Activated CD8-positive, alpha-beta memory T cell treated with anti-CD3 and anti-CD28 coated beads, Interleukin-2, amount 50 U/mL, for 1 hour (primary cell): ENCODE measurements around the gene AKNA.

Experiments
- DNase-seq: peaks from one replicate; pipeline ENCODE4 v3.0.0-alpha.2; 2020; ENCODE audit errors: extremely low read depth

The AKNA gene

DNA sequence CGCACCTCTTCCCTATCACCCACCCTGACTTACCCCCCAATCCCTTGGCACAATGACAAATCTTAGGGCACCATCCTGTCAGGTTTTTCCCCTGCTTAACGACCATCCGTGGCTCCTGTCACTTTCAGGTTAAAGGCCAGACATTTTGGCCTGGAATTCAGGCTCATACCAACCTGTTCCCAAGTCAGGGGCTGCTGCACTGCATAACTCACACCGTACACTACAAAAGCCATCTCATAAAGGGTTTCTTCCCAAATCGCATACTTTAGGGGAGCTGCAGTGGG, 7.5 kb upstream of the AKNA start:
- no peak for DNase-seq

DNA sequence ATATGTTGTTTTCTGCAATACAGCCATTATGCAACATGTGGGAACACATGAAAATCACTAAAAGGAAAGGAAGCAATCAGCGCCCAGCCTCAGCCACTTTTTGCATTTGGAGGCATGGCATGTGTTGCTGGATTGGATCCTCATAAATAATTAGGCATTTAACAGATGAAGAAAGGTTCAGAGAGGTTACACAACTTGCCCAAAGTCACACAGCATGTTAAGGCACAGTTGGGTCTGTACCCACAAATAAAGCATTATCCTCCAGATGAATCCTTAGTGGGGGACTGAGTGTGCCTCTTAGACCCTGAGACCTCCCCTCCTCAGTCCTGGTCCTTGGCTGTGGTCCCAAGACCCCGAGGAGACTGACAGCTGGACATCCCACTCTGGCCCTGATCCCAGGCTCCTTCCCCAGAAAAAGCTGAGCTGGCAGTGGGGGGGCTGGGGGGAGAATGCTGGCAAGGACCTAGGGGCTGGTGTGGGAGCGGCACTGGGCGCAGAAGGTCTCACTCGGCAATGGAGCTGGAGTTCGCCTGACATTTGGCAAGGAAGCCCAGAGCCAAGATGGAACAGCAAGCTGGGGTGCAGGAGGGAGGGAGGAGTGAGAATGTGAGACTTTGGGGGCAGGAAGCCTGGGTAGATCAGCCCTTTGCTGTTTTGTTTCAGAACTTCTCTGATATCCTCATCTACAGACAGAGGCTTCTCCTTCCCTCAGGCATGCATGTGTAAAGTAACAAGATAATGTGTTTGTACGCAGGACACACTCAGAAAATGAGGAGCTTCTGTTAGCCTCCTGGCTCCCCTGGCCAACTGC, 6.9 kb upstream of the AKNA start:
- DNase-seq, result no peak

DNA sequence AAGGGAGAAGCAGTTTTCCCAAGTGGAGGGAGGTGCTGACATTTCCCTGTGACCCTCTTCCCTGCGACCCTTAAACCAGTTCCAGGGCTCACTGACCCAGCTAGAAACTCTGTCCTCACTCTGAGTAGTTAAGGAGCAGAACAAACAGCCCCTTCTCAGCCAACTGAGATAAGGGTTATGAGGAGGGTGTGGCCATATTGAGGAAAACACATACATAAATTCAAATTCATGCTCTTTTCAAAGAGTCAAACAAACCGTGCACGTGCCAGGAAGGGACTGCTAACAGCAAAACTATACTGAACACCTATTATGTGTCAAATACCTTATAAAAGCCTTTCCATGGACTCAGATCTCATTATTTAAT, 4.9 kb upstream of the AKNA start:
- no peak for DNase-seq

DNA sequence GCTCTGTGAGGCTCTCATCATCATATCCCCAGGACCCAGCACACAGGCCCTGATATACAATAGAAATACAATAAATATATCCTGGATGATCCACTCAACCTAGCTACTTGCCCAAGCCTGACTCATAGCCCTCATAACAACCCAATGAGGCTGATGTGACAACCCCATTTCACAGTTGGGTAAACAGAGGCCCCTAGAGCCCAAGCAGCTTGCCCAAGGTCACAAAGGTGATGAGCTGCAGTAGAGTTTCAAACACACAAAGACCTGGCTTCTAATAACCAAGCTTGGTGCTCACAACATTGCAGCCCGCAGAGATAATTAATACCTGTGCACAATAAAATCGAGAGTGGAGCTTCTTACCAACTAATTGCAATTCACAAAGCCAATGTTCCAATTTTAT, 3.2 kb upstream of the AKNA start:
- no peak for DNase-seq

DNA sequence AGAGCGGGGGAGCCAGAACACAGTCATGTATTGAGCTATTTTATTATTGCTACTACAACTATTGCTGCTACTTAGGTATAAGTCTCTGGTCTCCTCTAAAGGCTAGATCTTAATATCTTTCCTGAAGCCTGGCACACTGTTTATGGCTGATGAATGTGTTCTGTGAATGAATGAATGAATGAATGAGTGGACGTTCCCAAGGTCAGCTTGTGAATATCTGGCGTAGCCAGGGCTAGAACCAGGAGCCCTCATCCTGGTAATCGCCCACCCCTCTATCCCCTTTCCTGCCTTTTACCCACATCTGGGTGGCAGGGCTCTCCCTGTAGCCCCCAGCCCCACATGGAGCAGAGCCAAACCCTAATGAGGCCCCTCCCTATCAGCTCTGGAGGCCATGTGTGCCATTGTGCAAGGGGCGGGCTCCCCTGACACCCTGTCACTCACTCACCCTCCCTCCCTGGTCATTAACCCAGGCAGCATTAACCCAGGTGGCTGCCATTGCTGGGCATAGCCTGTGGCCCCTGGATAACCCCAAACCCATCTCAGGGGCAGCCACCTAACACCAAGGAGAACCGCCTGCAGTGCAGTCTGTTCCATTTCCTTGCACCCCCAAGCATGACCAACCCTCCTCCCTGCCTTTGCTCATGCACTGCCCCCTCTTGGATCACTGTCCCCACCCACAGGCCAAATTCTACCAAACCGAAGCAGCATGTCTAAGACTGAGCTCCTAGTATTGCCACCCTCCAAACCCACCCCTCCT, 2.0 kb upstream of the AKNA start:
- no peak for DNase-seq

DNA sequence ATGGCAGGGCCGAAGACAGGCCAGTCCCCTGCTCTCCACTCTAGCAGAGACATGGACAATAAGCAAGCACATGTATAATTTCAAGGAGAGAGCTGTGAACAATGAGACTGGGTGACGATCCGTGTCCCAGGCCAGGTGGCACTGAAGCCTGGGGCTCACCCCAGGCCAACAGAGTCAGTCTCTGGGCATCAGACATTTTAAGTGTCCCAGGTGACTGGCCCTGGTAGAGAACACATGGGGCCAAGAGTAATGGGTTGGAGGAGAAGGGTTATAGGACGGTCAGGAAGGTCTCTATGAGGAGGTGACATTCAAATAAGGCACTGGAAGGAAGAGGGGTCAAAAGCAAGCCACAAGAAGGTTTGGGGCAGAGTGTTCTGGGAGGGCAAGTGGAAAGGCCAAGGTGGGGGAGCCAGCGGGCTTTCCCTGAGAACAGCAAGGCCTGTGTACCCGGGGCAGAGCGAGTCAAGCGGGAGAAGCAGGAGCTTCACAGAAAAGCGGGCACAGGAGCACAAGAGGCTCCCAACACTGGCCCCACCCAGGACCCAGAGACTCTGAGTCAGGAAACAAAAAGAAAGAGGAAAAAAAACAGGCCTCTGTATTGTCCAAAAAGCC, 1.1 kb upstream of the AKNA start:
- no peak for DNase-seq

DNA sequence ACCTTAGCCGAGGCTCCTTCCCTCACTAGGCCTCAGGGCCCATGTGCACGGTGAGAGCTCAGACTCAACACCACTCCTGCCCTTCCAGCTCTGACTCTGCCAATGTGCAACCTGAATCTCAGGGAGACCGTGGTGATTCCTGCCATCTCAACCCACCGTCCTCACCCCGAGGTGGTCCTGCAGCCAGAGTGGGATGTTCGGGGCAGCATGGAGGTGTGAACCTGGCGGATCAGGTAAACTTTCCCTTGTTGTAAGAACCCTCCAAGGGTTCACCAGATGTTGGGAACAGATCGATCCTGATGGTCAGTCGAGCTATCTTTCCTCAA, 538 bp upstream of the AKNA start:
- no peak for DNase-seq

DNA sequence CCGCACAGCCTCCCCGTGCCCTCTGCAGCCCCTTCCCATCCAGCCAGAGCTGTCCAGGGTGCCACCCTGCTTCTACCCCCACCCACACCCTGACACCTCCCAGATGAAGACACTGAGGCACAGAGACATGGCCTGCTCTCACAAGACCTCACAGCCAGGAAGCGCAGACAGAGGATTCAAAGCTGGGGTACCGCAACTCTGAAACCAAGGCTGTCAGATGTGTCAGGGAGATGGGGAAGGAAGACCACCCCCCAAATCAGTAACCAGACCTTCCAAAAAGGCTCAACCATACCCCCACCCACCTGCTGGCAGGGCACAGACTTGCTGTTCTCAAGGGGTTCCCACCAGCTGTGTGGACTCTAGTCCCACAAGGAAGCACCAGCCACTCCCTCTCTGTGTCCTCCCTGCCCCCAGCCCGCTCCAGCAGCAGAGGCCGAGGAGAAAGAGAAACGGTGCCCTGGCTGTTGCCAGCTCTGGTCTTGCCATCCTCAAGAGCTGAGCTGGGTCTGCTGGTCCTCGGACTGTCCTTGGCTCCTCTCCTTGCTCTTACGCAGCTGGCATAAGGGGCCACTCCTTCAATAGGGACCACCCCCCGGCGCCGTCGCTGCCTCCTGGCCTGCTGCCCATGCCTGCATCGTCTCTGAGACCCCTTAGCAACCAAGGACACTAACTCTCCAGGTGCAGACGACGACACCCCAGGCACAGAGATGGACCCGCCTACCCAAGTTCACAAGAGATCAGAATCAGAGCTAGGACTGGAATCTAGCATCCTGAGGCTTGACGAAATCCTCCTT, 699 bp downstream of the AKNA start:
- DNase-seq, result no peak

DNA sequence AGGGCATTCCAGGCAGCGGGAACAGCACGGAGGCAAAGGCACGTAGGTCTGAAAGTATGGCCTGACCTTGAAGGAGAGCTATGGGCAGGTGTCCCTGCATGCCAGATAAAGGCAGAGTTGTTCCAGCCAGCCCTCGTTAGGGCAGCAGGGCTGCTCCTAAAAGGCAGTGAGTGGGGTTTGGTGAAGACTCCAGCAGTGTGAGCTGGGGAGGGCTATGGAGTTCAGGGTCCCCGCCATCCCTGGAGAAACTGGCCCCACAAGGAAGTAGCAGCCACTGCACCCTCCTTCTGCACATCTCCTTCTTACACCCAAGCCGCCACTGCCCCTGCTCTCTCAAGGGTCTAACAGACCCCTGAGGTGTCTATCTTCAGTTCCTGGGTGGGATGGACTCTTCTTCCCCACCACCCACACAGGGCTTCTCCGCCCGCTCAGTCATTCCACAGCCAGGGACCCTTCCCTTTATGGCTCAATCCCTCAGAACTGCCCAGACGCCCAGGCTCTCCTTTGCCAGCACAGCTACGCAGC, 1.4 kb downstream of the AKNA start:
- DNase-seq, result no peak

DNA sequence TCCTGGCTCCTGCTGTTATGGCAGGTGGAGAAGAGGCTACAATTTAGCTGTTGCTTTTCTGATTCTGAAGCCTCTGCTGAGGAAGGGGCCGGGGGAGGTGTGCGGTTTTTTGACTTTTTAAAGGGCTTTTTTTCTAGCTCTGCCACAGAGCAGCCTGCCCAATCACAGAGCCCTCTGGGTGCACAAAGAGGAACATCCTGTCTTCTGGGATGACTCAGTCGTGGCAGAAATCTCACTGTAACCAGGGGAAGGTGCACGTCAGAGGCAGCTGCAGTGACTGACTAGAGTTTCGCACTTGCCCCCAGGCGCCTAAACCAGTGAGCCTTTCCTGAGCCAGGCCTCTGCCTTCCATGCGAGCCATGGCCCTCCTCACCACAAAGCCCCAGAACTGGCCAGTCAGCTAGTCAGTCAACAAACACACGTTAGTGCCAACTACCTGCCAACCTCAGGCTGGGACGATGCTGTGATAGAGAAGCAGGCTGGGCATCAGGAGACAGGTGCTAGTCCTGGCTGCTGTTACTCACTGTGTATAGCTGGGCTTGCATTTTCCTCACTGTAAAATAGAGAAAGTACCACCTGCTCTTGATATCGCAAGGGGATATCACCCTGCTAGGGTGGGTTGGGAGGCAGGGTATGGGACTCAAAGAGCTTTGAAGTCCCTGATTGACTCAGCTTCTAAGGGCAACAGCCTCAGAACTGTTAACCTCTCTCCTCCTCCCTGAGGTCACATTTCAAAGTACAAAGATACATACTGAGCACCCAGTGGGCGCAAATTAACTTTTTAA, 2.2 kb downstream of the AKNA start:
- DNase-seq, result peak; percentile 90

DNA sequence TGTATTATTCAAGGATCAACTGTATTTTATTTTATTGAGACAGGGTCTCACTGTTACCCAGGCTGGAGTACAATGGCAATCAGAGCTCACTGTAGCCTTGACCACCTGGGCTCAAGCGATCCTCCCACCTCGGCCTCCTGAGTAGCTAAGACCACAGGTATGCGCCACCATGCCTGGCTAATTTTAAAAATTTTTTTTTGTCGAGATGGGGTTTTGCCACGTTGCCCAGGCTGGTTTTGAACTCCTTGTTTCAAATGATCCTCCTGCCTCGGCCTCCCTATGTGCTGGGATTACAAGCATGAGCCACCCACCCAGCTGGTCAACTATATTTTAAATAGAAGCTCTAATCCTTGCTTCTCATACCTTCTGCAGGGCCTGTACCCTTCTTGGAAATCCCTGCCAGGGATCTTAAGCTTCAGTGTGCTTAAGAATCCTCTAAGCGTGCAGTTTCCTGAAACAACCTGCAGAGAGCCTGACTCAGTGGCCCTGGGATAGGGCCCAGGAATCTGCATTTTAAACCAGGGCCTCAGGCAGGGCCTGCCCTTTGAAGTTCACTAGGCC, 2.9 kb downstream of the AKNA start:
- DNase-seq, result no peak

DNA sequence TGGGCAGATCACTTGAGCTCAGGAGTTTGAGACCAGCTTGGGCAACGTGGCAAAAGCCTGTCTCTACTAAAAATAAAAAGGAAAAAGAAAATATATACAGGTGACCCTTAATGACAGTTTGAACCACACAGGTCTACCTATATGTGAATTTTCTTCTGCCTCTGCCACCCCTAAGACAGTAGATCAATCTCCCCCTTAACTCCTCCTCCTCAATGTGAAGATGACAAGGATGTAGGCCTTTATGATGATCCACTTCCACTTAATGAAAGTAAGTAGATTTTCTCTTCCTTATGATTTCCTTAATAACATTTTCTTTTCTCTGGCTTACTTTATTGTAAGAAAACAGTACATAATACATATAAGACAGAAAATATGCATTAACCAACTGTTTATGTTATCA, 3.4 kb downstream of the AKNA start:
- no peak for DNase-seq

DNA sequence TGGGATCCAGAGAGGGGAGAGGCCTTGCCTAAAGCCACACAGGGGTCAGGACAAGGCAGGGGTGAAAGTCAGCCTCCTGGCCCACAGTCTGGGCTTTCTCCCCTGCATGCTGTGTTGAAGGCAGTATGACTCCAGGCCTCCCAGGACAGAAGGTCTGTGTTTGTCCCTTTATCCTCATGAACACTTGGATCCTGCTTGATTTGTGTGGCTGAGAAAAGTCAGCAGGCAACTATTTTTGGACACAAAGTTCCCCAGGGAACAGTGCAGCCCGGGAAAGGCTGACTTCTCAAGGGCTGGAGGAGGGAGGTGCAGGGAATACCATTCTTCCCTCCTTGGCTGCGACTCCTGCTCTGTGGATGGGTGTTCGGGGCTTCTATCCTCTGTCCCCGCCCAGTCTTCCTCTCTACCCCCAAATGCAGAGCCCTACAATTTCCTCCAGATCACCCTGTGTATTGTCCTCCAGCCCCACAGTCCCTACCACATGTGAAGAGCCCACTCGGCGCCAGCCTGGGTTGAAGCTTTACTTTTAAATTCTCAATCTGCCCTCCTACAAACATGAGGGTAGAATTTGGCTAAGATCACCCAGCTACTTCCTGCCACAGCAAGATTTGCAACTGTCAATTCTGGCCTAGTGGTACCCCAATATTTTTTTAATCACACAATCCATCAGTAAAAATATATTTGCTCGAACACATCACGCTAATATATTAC, 4.1 kb downstream of the AKNA start:
- no peak for DNase-seq

DNA sequence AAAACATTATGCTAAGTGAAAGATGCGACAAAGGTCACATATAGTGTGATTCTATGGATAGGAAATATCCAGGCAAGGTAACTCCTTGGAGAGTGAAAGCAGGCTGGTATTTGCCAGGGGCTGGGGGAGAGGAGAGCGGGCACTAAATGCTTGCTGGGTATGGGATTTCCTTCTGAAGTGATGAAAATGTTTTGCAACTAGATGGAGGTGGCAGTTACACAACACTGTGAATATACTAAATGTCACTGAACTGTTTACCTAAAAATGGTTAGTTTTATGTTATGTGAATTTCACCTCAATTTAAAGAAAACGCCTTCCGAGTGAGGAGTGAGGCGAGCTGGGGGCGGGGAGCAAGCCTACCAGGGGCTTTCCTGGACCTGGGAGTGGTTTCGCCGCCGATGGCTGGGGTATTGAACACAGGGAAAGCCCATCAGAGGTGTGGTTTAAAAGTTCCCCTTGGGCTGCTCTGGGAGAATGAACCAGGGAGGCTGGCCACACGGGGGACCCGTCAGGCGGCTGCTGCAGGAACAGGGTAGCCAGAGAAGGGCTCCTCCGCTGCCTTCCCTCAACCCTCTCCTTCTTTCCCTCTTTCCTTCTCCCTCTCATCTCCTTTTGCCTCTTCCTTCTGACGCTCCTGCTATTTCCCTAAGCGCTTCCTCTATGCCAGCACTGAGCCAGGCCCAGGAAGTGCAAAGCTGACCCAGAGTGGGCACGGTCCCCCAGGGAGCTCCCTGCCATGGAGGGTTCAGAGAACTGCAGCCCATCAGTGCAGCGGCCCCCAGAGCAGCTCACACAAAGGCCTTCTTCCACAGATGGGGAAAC, 4.9 kb downstream of the AKNA start:
- peak; percentile 50 for DNase-seq

DNA sequence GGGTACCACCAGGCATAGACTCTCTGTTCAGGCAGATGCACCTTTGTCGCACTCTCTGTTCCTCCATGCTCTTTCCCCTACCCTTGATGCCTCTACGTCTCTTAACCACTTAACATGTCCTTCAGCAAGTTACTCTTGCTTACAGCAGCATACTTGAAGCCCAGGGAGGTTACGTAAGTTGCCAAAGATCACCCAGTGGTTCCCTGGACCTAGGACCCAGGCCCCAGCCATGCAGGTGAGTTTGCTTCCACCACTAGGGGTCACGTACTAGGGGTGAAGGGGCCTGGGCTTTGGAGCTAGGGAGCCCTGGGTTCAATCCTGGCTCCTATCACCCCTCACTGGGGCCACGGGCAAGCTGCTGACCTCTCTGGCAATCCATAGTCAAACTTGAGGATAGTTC, 8.9 kb downstream of the AKNA start:
- DNase-seq, result no peak

DNA sequence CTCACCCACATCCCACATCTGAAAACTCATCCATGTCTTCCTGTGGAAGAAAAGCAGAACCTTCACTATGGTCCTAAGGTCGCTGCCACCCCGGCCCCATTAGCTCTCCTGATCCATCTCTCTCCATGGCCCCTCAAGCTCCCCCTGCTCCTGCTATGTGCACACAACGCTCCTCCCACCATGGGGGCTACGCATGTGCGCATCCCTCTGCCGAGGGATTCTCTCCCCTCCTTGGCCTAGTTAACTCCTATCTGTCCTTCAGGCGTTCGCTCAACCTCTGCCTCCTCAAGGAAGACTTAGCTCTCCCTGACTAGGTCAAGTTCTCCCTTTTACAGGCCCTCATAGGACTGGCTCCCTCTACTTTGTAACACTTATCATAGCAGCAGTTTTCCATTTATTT, 9.8 kb downstream of the AKNA start:
- no peak for DNase-seq

DNA sequence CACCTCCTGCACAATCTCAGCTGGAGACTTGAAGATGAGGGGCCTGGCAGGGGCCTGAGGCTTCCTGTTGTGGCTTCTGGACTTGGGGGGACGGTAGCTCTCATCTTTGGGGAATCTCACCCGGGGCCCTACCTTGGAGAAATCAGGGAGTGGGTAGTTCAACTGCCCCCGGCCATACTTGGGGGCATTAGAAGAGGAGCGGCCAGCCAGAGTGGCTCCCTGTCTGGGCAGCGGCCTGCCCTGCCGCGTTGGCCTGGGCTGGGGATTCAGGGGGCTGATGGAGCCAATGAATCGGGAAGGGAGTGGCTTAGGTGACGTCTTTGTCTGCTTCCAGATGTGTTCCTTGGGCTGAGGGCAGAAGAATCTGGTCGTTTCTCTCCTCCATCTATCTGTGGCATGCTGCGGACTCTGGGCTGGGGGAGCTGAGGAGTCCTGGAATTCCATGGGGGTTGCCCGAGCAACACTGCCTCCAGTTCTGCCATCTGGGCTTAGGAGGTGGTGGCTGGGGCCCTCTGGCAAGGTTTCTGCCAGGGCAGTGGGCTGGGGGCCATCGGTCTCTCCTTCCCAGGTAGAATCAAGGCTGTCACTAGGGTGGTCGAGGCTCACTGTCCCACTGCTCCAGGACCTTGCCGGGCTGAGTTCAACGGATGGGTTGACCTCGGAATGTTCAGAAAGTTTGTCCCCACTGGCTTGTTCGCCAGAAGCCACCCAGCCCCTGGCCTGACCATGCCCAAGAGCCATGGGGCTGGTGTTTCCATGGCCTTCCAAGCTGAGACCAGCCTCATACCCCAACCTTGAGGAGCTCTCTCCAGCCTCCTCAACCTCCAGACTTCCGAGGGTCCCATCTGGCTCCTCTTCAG, 11.0 kb downstream of the AKNA start:
- DNase-seq, result no peak

DNA sequence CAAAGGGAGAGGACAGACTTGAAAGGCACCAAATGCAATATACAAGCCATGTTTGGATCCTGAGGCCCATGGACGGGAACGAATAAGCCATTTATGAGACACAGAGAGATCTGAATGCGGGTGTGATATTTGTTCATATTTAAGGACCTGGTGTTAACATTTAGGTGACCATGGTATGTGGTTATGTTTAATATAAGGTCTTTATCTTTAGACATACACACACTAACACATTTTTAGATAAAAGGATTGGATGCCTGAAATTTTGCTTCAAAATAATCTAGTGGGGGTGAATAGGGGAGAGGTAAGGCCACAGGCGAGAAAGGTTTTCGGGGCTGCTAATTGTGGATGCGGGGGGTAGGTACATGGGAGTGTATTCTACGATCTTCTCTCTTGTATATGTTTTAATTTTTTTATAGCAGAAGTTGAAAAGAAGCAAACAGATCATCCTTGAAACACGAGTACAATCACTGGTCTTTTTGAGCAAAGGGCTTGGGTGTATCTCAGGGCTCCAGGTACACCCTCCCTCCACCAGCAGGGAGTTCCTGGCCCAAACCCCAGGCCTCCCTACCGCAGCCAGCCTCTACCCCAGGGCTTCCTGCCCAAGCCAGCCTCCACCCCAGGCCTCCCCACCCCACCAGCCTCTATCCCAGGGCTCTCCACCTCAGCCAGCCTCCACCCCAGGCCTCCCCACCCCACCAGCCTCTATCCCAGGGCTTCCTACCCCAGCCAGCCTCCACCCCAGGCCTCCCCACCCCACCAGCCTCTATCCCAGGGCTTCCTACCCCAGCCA, 12.2 kb downstream of the AKNA start:
- no peak for DNase-seq
